NCI-H69 (cell line): Measurements from ENCODE around the gene ANO5.

Experiments used
- DNase-seq: peaks from one replicate; lab custom pipeline; 2025; lab: John Stamatoyannopoulos, UW

Gene ANO5

DNA sequence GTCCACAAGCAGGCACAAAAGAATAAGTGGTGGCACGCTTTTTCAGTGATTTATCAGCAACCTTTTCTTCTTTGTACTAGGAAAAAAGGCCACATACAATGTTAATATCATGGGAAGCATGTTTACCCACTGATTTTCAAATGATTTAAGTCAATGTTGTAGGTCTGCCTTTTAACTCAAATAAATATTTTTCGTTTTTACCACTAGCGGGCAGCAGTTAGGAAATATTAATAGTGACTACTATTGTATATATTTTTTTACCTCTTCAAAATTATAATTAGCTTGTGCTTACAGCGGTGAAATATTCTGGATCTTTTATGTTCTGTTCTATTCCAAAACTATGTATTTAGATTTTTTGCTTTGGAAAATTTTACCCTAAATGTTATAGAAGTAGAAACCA, 138.9 kb downstream of the ANO5 start:
- DNase-seq, result peak; percentile 59
